MM.1S (cell line): Measurements from ENCODE around the gene CMIP.

ENCODE experiments used
- DNase-seq: peaks from one replicate; pipeline ENCODE4 v3.0.0-alpha.2; 2015
- H2AFZ ChIP-seq: fragments of 300-600 bp; sonication (generic); 2 replicates; pipeline ENCODE4 v1.6.0; 2016; ENCODE audit warnings: antibody characterized with exemption, low read length
- H3F3A ChIP-seq: fragments of 300-600 bp; sonication (generic); 2 replicates; pipeline ENCODE4 v1.6.1; 2016; ENCODE audit warnings: mild to moderate bottlenecking, antibody characterized with exemption, low read length, moderate library complexity, mixed read lengths; ENCODE audit not compliant: insufficient read depth
- H3K27ac ChIP-seq: fragments of 300-600 bp; sonication (generic); 2 replicates; pipeline ENCODE4 v1.5.1; 2016; ENCODE audit warnings: mild to moderate bottlenecking, low read length
- H3K27me3 ChIP-seq: fragments of 300-600 bp; sonication (generic); replicated peaks from 2 replicates; pipeline ENCODE4 v1.6.0; 2016; ENCODE audit warnings: low read length; ENCODE audit not compliant: insufficient read depth
- H3K36me3 ChIP-seq: fragments of 300-600 bp; sonication (generic); replicated peaks from 2 replicates; pipeline ENCODE4 v1.6.1; 2016; ENCODE audit warnings: mild to moderate bottlenecking, low read length, mixed read lengths; ENCODE audit not compliant: insufficient read depth
- H3K4me1 ChIP-seq: fragments of 300-600 bp; sonication (generic); 2 replicates; pipeline ENCODE4 v1.6.1; 2016; ENCODE audit warnings: low read length, mixed read lengths
- H3K4me2 ChIP-seq: fragments of 300-600 bp; sonication (generic); 2 replicates; pipeline ENCODE4 v1.6.0; 2016; ENCODE audit warnings: low read depth, low read length
- H3K4me3 ChIP-seq: fragments of 300-600 bp; sonication (generic); 2 replicates; pipeline ENCODE4 v1.5.1; 2016; ENCODE audit warnings: low read length, mixed read lengths
- H3K79me2 ChIP-seq: fragments of 300-600 bp; sonication (generic); 2 replicates; pipeline ENCODE4 v1.6.1; 2016; ENCODE audit warnings: mixed run types, low read length, mixed read lengths
- H3K9ac ChIP-seq: fragments of 300-600 bp; sonication (generic); 2 replicates; pipeline ENCODE4 v1.6.1; 2016; ENCODE audit warnings: low read length, mixed read lengths
- H3K9me2 ChIP-seq: fragments of 300-600 bp; sonication (generic); replicated peaks from 2 replicates; pipeline ENCODE4 v1.6.1; 2016; ENCODE audit warnings: mild to moderate bottlenecking, low read length, mixed read lengths; ENCODE audit not compliant: insufficient read depth
- H3K9me3 ChIP-seq: fragments of 300-600 bp; sonication (generic); replicated peaks from 2 replicates; pipeline ENCODE4 v1.6.1; 2016; ENCODE audit warnings: mild to moderate bottlenecking, low read length, mixed read lengths; ENCODE audit not compliant: insufficient read depth
- H4K20me1 ChIP-seq: fragments of 300-600 bp; sonication (generic); 2 replicates; pipeline ENCODE4 v1.6.1; 2016; ENCODE audit warnings: mild to moderate bottlenecking, low read length, moderate library complexity, mixed read lengths; ENCODE audit not compliant: insufficient read depth
- EZH2 ChIP-seq: fragments of 300-600 bp; sonication (generic); optimal IDR thresholded peaks from 2 replicates; pipeline ENCODE3; 2017; ENCODE audit warnings: low read depth, mild to moderate bottlenecking, antibody characterized with exemption, low read length, mixed read lengths
- EZH2phosphoT487 ChIP-seq: fragments of 300-600 bp; sonication (generic); IDR thresholded peaks from 2 replicates; pipeline ENCODE4 v1.6.1; 2018; ENCODE audit warnings: antibody characterized with exemption, low read length
- TF ChIP-seq, protein P1 (sequence below): fragments of 300-600 bp; sonication (generic); IDR thresholded peaks from 2 replicates; pipeline ENCODE4 v1.5.1; 2016; ENCODE audit warnings: antibody characterized with exemption, low read length, mixed read lengths

The CMIP gene

DNA sequence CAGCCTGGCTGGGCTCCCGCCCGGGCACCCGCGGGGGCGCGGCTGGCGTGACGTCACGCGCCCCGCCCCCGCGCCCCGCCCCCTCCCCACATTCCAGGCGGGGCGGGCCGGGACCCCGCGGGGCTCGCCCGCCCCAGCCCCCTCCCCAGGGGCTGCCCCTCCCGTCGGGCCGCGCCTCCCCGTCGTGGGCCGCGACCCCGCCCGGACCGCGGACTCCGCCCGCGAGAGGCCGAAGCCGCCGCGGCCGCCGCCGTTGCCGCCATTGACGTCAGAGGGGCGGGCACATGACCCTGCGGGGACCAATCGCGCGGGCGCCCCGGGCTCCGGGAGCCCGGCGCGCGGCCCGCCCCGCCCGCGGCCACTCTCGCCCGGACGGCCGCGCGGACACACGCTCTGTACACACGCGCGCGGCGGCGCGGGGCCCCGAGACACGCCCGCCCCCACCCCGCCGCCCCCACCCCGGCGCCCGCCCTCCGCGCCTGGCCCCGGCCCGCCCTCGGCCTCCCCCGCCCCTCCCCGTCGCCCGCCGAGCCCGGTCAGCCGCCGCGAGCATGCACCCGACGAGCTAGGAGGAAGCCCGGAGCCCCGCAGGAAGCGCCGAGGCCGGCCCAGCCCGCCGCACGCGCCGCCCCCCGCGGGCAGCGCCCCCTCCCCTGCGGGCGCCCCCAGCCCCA is at the start of gene CMIP:
TSS of gene CMIP (plus strand) at position 361 of the 674 bp plus-strand sequence.
- TF ChIP-seq EZH2phosphoT487 (no peak), EZH2 (no peak)
- TF ChIP-seq, protein P1, sequence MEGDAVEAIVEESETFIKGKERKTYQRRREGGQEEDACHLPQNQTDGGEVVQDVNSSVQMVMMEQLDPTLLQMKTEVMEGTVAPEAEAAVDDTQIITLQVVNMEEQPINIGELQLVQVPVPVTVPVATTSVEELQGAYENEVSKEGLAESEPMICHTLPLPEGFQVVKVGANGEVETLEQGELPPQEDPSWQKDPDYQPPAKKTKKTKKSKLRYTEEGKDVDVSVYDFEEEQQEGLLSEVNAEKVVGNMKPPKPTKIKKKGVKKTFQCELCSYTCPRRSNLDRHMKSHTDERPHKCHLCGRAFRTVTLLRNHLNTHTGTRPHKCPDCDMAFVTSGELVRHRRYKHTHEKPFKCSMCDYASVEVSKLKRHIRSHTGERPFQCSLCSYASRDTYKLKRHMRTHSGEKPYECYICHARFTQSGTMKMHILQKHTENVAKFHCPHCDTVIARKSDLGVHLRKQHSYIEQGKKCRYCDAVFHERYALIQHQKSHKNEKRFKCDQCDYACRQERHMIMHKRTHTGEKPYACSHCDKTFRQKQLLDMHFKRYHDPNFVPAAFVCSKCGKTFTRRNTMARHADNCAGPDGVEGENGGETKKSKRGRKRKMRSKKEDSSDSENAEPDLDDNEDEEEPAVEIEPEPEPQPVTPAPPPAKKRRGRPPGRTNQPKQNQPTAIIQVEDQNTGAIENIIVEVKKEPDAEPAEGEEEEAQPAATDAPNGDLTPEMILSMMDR: no peak
- Histone ChIP-seq H4K20me1 (no peaks in the 10 kb centered on the region), H3K9me2 (no peaks in the 10 kb centered on the region), H3K4me1 (no peaks in the 10 kb centered on the region), H3F3A (no peaks in the 10 kb centered on the region), H3K4me3 (peak within 1 kb of the TSS; percentile 65), H3K27me3 (no peaks in the 10 kb centered on the region), H2AFZ (no peak within 1 kb of the TSS), H3K27ac (no peak within 1 kb of the TSS), H3K36me3 (no peaks in the 10 kb centered on the region), H3K9ac (peak within 1 kb of the TSS; percentile 64), H3K9me3 (no peaks in the 10 kb centered on the region), H3K4me2 (peak within 1 kb of the TSS; percentile 65; the same call in 1 of the 2 replicates), H3K79me2 (peaks cover 44% of the 10 kb centered on the region)
- peak; percentile 76 for DNase-seq

DNA sequence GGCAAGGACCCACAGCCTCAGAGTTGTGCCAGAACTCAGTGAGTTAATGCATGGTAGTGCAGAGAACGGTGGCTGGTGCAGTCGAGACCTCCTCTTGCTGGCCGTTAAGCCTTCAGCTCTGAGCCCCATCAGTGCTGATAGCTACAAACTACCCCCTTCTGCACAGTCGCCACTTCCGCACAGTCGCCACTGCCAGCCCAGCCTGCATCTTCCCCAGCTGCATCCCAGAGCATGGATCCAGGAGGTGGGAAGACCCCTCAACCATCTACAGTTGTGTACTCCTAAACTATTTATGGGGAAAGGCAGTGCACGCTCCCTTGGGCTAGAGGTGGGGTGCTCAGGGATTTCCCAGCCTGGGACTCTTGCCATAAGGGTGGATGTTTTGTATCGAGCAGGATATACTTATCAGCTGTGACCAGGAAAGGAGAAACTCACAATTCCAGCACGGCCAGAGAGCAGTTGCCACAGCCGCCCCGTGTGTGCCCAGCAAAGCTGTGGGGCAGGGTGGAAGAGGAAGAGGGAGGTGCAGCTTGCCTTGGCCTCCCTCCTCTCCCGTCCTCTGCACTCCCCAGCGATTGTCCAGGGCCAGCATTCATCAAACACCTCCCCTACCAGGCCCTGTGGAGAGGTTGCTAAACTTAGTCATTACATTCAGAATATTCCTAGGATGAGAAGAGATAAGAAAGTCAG is 49.5 kb upstream of the CMIP start:
- H3K4me3 ChIP-seq: no peak overlapping the region
- no peaks in the 10 kb centered on the region for H4K20me1 ChIP-seq
- H3K9me2 ChIP-seq: no peaks in the 10 kb centered on the region
- H3K4me1 ChIP-seq: no peaks in the 10 kb centered on the region
- H3K36me3 ChIP-seq: no peaks in the 10 kb centered on the region
- H3K4me2 ChIP-seq: no peak overlapping the region
- TF ChIP-seq EZH2 (no peak), EZH2phosphoT487 (no peak)
- TF ChIP-seq, protein P1: no peak
- no peak for DNase-seq
- no peaks in the 10 kb centered on the region for H3K9me3 ChIP-seq
- no peaks in the 10 kb centered on the region for H3F3A ChIP-seq
- no peak overlapping the region for H2AFZ ChIP-seq
- no peak overlapping the region for H3K27ac ChIP-seq
- no peak overlapping the region for H3K9ac ChIP-seq
- no peaks in the 10 kb centered on the region for H3K27me3 ChIP-seq
- H3K79me2 ChIP-seq: no peaks in the 10 kb centered on the region

DNA sequence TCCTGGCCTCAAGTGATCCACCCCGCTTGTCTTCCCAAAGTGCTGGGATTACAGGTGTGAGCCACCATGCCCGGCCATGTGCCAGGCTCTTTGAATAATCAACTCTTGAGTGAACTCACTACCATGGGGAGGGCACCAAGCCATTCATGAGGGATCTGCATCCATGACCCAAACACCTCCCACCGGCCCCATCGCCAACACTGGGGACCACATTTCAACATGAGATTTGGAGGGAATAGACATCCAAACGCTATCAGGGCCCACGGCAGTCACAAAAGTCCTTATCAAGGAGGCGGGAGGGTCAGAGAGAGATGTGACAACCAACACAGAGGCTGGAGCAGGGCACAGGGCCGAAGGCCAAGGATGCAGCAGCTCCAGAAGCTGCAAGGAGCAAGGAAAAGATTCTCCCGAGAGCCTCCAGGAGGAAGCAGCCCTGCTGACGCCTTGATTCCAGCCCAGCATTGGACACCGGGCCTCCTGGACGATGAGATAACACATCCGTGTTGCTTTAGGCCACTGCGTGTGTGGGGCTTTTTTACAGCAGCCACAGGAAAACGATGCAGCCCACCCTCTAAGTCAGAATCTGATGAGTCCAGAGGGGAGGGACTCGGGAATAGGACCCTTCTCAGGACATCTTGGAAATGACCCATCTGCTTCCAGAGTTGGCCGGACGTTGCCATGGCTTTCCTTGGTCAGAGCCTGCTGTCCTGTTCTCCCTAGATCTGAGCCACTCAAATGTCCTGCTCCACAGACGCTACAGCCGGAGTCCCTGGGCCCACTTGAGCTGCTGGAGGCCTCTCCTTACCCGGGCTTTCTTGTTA is 47.3 kb upstream of the CMIP start:
- no peak overlapping the region for H3K4me2 ChIP-seq
- no peak overlapping the region for H3K27ac ChIP-seq
- H3K9ac ChIP-seq: no peak overlapping the region
- H3K36me3 ChIP-seq: no peaks in the 10 kb centered on the region
- no peak overlapping the region for H2AFZ ChIP-seq
- DNase-seq: no peak
- no peak overlapping the region for H3K4me3 ChIP-seq
- H3K9me2 ChIP-seq: no peaks in the 10 kb centered on the region
- no peaks in the 10 kb centered on the region for H3K79me2 ChIP-seq
- H3K27me3 ChIP-seq: no peaks in the 10 kb centered on the region
- H3K9me3 ChIP-seq: no peaks in the 10 kb centered on the region
- H3F3A ChIP-seq: no peaks in the 10 kb centered on the region
- TF ChIP-seq, protein P1: no peak
- TF ChIP-seq EZH2phosphoT487 (no peak), EZH2 (no peak)
- H4K20me1 ChIP-seq: no peaks in the 10 kb centered on the region
- no peaks in the 10 kb centered on the region for H3K4me1 ChIP-seq
